ENCODE results near the gene TMEM184A. TPM values are rescaled to one million over a fixed set of nuclear protein-coding genes. Genes with fewer than 3 reads are reported as not detected.
A peak's percentile ranks its signal among the peaks of the same experiment; 100 is the strongest.

The TMEM184A gene
- total and polyA plus RNA-seq, 2 of the 8 experiments (the other 6 are each of a cell fraction or from before 2014, with no cell fraction given) = 1.8 to 2.1 TPM

- TF ChIP-seq CHD7 (IDR thresholded peaks at IDR 0.05; ENCODE audit: insufficient replicate concordance, low read length) (no peak), SP1 (IDR thresholded peaks at IDR 0.05; ENCODE audit: low read depth, low read length) (no peak), TBP (IDR thresholded peaks at IDR 0.05; ENCODE audit: low read depth, low read length) (no peak), USF2 (IDR thresholded peaks at IDR 0.05; ENCODE audit: low read length) (no peak), CBX8 (IDR thresholded peaks at IDR 0.05; ENCODE audit: borderline replicate concordance, low read depth, low read length) (no peak), RXRA (IDR thresholded peaks at IDR 0.05; ENCODE audit: insufficient read depth, low read depth, low read length) (no peak), SIN3A (conservative IDR thresholded peaks at IDR 0.05 in 1 of 2, IDR thresholded peaks at IDR 0.05 in 1 of 2; ENCODE audit: low read depth in 1 of 2, low read length in 2 of 2) (peak in 1 of 2 experiments; percentile 53; a peak in 1 of 4 replicates), BCL11A (IDR thresholded peaks at IDR 0.05; ENCODE audit: low read depth in 2 of 2, low read length in 2 of 2) (no peak), RFX5 (IDR thresholded peaks at IDR 0.05; ENCODE audit: borderline replicate concordance, low read depth, low read length) (no peak)
Observed at GRCh38 chr7:1536743-1537534, 19.1 kb downstream of the TMEM184A start (continued).
